SIG-M5 treated with dmso at 0.1 percent for 504 hours (cell line): ENCODE measurements around the gene ARHGAP21.
"Not testable (repeated sequence)": the region's sequence is repeated elsewhere in the genome, so short reads cannot be mapped to it uniquely, and the experiment has no call there.

ENCODE experiments used
- DNase-seq: peaks from one replicate; lab custom pipeline; 2025; ENCODE audit not compliant: unreplicated experiment; lab: John Stamatoyannopoulos, UW

ARHGAP21 gene

DNA sequence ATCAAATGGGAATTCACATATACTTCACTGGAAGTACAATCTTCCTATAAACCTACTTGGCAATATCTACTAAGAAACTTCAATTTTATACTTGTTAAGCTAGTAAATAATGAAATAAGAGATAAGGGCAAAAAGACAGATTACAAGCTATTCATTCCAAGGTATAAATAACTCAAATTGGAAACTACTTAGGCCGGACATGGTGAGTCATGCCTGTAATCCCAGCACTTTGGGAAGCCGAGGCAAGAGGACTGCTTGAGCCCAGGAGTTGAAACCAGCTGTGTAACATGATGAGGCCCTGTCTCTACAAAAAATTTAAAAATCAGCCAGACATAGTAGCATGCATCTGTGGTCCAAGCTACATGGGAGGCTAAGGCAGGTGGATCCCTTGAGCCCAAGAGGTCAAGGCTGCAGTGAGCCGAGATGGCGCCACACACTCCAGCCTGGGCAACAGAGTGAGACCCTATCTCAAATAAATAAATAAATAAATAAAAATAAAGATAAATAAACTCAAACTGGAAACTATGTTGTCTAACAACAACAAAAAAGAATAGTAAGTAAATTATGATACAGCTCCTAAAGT, 37.6 kb downstream of the ARHGAP21 start:
- DNase-seq, result no peak

DNA sequence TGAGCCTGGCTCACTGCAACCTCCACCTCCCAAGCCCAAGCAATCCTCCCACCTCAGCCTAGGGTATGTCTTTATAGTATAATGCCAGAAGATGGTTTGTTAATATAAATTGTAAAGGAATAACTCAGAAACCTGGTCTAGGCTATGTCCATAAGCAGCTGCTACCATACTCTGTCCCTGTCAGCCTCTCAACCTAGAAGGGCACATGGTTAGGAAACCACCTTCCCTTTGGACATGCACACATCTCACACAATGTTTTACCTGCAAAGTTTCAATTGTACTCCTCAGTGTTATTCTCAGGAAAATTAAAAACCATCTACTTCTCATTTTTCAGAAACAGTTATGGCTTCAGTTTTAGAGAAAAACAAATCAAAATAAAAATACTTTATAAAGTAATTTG, 40.1 kb downstream of the ARHGAP21 start:
- no peak for DNase-seq

DNA sequence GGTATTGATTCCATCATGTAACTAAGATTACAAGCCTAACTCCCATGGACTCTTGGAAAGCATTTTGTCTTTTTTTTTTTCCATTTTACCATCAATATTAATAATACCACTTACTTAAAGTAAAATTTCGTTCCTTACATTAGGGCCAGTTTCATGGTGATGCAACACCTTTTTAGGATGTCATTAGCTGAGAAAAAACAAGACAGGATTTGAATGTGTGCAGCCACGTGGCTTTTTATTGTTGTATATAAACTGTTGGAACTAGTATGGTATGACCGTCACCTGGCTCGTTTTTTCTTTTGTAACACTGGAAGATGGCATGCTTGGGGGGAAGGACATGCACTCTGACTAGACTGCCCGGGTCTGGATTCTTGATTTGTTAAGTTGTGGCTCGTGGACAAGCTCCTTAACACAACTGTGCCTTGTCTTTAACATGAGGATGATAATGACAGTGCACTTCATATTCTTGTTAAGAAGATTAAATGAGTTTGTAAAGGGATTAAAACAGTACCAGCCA, 42.1 kb downstream of the ARHGAP21 start:
- no peak for DNase-seq

DNA sequence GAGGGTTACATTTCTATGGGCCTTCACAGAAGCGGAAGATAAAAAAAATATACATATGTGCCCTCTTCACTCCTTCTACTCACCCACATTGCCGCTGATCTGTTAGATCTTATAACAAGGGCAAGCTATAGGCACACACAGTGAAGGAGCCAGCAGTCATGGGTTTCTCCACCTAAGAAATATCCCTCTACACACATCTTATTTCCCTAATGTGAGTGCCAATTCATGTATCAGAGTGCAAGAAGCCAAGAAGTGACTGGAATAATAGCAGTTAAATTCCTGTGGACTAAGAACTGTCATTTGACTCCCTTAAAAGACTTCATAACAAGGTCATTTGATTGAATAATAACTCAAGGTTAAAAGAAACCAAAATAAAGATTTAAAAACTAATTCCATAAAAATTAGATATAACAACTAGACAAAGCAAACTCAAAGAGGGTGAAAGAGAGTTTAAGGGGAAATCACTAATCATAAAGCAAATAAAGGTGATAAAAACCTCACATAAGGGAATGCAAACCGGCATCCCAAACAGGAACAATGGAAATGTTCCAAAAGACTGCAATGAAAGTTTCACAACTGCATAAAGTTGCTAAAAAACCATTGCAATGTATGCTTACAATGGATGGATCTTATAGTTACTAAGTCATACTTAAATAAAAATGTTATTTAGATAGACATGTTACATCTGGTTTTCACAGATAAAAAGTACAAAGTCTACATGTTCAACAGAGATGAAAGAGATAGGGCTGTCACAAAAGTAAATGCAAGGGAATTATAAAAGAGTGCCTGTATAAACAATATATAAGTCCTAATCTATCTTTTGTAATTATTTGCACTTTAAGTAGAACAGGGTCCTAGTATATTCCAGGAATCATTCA, 42.8 kb downstream of the ARHGAP21 start:
- no peak for DNase-seq

DNA sequence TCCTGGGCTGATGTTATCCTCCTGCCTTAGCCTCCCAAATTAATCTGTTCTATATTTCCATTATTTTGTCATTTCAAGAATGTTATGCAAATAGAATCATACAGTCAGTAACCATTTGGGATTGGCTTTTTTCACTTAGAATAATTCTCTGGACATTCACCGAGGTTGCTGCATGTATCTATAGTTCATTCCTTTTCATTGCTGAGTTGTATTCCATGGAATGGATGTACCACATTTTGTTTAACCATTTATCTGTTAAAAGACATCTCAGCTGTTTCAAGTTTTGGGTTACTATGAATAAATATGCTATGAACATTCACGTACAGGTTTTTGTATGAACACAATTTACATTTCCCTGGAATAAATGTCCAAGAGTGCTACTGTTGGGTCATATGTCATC, 44.9 kb downstream of the ARHGAP21 start:
- no peak for DNase-seq

DNA sequence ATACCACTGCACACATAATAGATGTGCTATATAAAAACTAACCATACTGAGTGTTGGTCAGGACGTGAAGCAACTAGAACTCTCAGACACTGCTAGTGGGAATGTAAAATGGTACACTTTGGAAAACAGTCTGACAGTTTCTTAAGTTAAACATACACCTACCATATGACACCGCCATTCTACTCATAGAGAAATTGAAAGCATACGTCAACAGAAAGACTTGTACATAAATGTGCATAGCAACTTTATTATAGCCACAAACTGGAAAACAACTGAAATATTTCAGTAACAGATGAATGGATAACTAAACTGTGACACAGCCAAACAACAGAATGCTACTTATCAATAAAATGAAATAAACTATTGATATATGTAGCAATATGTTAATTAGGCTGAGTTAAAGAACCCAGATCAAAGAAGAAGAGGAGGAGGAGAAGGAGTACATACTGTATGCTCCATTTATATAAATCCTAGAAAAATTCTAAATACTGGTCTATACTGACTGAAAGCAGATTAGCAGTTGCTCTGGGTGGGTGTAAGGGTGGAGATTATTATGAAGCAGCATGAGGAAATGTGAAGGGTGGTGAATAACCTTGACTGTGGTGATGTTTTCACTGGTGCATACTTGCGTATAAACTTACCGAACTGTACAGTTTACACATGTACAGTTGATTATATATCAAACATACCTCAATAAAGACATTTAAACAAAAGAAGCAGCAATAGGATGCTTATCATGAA, 48.6 kb downstream of the ARHGAP21 start:
- no peak for DNase-seq

DNA sequence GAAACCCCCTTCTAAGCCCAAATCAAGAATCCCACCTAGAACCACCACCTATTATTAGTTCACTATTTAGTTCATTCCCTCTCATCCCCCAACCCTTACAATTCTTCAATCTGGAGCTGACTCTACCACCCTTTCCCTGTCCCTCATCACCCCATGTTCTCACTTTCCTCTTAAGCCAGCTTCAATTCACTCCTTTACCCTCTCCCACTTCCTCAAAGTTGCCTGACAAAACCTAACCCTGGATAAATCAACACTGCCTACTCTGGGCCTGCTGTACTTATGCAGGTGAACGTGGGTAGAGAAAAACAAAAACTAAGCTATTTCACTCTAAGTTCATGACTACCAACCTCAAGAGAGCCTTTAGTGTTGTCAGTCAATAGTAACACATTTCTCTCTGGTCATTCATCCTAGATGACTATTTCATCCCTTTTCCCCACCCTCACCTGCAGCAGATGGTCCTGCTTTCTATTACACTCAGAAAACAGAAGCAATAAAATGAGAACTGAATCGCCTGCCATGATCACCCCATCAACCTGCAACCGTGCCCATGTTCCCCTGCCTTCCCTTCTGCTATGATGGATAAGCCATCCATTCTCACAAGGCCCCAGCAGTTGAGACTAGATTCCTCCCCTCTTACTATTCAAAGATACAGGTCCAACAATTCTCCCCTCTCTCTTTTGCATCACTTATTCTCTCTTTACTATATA, 52.6 kb downstream of the ARHGAP21 start:
- no peak for DNase-seq

DNA sequence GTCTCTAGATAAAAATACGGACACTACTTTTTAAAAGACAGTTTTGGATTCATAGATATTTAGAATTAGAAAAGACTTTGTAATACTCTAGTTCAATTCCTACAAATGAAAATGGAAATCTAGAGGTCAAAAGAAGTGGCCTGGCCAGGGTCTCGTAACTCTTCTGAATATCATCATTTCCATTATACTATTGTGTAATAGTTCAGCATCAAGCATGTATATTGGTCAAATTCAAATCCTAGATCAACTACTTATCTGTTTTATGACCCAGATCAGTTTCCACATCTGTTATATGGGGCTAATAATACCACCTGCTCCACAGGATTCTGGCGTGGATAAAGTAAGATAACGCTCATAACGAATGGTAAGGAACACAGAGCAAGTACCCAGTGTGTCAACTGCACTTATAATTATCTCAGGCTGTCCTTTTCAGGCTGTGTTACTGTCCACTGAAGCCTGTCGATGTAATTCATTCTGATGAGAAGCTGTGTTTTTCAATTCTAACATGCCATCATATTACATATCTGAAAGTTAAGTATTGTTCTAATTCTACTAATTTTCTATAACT, 54.3 kb downstream of the ARHGAP21 start:
- DNase-seq, result no peak

DNA sequence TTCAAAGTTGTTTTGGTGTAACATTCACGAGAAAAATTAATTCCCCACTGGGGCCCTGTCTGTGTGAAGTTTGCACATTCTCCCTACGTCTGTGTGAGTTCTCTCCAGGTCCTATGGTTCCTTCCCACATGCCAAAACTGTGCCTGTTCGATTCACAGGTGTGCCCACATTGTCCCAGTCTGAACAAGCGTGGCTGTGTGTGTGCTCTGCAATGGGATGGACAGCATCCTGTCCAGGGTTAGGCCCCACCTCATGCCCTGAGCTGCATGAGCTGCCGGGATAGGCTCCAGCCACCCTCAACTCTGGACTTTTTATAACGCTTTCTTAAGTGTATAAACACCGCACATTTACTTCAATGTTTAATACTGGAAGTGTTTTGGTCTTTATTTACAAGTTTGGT, 55.4 kb downstream of the ARHGAP21 start:
- DNase-seq, result no peak

DNA sequence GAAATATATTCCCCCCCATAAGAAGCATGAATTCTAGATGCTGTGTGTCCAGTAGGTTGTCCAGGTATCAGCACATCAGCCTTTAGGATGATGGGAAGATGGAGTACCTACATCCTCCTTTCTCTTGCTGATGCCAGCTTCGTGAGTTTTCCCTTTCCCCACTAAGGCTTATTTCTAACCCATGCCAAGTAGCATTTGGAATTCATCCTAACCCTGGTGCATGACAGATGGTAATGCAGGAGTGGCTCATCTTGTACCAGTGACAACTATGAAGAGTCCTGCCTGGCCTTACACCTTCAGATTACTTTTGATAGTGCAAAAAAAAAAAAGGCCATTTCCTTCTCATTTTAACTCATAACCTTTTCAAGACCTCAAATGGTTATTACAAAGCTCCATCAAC, 58.7 kb downstream of the ARHGAP21 start:
- no peak for DNase-seq

DNA sequence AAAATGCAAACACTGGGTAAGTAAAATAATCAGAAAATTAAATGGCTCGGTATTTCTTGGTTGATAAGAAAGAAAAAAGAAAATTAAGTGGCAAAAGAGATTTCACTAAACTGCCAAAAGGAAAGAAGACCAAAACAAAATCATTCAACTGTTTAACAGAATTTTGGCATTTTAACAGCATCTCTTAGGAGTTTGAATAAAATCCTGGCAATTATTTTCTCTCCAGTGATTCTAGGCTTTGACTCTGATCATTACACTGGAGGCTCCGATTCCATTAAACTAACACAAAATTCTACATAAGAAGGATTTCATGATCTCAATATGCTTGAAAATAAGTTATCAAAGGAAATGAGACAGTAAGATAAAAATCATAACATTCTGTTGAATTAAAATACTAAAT, 62.3 kb downstream of the ARHGAP21 start:
- DNase-seq, result no peak

DNA sequence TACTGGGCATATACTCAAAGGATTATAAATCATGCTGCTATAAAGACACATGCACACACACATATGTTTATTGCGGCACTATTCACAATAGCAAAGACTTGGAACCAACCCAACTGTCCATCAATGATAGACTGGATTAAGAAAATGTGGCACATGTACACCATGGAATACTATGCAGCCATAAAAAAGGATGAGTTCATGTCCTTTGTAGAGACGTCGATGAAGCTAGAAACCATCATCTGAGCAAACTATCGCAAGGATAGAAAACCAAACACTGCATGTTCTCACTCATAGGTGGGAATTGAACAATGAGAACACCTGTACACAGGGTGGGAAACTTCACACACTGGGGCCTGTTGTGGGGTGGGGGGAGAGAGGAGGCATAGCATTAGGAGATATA, 65.4 kb downstream of the ARHGAP21 start:
- not testable (repeated sequence) for DNase-seq

DNA sequence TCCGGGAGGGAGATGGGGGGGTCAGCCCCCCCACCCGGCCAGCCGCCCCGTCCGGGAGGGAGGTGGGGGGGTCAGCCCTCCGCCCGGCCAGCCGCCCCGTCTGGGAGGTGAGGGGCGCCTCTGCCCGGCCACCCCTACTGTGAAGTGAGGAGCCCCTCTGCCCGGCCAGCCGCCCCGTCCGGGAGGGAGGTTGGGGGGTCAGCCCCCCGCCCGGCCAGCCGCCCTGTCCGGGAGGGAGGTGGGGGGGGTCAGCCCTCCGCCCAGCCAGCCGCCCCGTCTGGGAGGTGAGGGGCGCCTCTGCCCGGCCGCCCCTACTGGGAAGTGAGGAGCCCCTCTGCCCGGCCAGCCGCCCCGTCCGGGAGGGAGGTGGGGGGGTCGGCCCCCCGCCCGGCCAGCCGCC, 67.4 kb downstream of the ARHGAP21 start:
- DNase-seq, result not testable (repeated sequence)

DNA sequence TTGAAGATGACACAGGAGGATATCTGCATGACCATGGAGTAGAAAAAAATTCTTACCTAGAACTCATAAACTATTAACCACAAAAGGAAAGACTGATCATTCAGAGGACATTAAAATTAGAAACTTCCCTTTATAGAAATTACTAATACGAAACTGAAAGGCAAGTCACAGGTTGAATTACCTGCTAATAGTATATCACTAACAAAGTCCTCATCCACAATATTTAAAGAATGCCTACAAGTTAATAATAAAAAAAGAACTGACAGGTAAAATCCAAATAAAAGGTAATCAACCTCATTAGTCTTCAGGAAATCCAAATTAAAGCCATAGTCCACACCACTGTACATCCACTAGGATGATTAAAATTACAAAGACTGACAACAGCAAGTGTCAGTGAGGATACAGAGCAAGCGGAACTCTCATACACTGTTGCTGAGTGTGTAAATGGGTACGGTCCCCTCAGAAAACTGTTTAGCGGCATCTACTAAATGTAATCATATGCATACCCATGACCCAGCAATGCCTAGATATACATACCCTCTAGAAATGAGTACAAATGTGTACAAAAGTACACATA, 71.2 kb downstream of the ARHGAP21 start:
- DNase-seq, result no peak

DNA sequence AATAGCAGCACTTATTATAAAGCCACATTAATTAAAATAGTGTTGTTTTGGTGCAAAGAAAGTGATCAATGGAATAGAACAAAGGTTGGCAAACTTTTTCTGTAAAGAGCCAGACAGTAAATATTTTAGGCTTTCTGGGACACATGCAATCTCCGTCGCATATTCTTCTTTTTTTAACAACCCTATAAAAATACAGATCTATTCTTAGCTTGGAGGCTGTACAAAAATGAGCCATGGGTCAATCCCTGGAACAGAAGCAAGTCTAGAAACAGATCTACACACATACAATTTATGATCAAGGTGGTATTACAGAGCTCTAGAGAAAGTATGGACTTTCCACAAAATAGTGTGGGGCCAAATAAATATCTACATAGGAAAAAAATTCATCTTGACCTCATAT, 71.8 kb downstream of the ARHGAP21 start:
- no peak for DNase-seq

DNA sequence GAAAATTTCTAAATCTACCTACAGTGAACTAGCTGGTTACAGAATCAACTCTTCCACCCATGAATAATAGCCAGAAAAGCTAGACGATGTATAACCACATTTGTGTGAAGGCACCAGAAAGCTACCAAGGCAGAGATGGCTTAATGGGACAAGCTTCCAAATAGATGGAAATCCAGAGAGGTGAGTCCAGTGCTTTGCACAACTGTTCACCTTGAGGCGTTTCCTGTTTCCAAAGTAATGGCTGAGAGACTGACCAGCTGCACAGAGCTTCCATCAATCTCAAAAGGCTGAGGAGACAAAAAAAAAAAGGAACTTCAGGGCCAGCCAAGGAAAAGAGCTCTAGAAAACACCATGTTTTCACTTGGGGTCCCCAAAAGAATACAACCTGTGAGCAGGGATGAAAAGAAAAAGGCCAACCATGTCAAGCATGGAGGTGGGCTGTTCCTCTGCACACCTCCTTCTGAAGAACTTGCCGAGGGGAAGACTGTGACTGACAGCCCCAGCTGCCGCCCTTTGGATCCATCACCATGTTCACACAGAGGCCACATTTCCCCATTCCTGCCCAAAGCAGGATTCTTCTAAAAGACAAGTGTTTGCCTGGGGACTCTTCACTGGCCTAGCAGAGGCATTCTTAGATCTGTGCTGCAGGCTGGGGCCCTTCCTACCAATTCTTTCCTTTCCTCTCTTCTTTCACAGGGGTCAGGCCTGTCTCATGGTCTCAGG, 72.9 kb downstream of the ARHGAP21 start:
- DNase-seq, result no peak

DNA sequence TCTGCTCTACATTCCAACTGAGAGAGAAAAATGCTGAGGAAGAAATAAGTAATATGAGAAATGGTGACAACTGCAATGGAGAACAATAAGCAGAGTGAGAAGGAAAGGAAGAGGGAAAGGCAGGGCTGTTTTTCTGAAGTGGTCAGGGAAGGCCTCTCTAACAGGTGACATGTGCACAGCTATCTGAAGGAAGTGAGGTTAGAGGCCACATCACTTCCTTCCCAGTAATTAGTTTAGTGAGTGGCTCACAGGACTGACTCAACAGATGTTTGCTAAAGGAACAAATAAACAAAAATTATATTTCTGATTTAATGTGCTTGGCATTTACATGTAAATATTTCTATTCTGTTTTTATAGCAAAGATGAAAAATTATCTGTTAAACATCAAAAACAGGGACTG, 77.9 kb downstream of the ARHGAP21 start:
- no peak for DNase-seq

DNA sequence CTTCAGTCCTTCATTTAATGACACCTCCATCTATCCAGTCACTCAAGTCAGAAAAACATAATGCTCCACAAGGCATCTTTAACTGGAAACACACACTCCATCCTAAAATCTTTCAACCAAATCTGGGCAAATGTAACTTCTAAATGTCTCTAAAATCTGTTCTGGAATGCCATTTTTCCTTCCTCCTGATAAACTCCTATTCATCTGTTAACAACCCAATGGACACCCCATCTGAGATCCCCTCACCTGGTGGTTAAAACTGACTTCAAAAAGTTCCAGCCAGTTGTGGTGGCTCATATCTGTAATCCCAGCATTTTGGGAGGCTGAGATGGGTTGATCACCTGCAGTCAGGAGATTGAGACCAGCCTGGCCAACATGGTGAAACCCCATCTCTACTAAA, 78.7 kb downstream of the ARHGAP21 start:
- no peak for DNase-seq

DNA sequence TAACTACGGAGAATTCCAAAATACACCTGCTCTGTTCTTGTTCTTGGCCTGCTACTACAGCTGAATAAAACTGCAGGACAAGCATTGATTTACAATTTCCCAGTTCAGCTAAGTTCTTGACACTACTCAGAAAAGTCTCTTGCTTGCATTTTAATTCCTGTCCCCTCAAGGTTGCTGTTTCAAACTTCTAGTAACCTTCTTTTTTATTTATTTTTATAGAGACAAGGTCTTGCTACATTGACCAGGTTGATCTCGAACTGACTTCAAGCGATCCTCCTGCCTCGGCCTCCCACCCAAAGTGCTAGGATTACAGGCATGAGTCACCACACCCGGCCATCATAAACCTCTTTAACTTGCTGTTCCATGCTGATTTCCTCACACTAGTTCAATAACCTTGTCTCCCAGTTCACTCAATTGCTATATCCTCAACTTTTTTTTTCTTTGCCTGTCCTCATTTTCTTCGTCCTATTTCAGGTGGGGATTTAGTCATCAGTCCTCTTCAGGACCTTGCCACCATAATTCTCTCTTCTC, 79.9 kb downstream of the ARHGAP21 start:
- no peak for DNase-seq
